ENCODE results near the gene DYNC1H1.
"Not testable (repeated sequence)": the region's sequence is repeated elsewhere in the genome, so short reads cannot be mapped to it uniquely, and the experiment has no call there.

DNA sequence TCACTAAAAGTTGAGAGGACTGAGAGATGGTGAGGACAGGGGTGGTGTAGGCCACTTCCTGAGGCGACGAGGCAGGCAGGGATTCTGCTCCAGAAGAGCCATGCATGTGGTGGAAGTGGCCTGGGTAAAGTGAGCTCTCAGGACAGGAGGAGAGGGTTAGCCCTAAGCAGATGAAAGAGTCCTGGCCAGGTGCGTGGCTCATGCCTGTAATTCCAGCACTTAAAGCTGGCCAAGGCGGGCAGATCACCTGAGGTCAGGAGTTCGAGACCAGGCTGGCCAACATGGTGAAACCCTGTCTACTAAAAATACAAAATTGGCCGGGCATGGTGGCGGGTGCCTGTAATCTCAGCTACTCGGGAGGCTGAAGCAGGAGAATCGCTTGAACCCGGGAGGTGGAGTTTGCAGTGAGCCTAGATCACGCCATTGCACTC lies 114.0 kb downstream of the DYNC1H1 start:
- TF ChIP-seq CTCF (IDR thresholded peaks at IDR 0.05; ENCODE audit: poor library complexity, severe bottlenecking); EP300 (conservative IDR thresholded peaks at IDR 0.05; ENCODE audit: poor library complexity, severe bottlenecking); POLR2AphosphoS5 (IDR thresholded peaks at IDR 0.05); REST (IDR thresholded peaks at IDR 0.05; ENCODE audit: borderline replicate concordance); EZH2 (IDR thresholded peaks at IDR 0.05; ENCODE audit: borderline replicate concordance, insufficient read depth, low read length, poor library complexity, severe bottlenecking); TAF1 (IDR thresholded peaks at IDR 0.05; ENCODE audit: low read depth): not testable (repeated sequence)
